OCI-LY3 (cell line): Measurements from ENCODE around the gene RPL21.

Source experiments
- EZH2phosphoT487 ChIP-seq: fragments of 200-600 bp; shearing (Covaris generic); IDR thresholded peaks from 2 replicates; pipeline ENCODE4 v1.6.1; 2018; ENCODE audit warnings: antibody characterized with exemption, mixed run types, low read depth
- TF ChIP-seq, protein P1 (sequence below): fragments of 200-600, 300-600 bp; sonication (generic); IDR thresholded peaks from 2 replicates; pipeline ENCODE4 v1.5.1; 2014; ENCODE audit warnings: antibody characterized with exemption, low read length, low read depth

DNA sequence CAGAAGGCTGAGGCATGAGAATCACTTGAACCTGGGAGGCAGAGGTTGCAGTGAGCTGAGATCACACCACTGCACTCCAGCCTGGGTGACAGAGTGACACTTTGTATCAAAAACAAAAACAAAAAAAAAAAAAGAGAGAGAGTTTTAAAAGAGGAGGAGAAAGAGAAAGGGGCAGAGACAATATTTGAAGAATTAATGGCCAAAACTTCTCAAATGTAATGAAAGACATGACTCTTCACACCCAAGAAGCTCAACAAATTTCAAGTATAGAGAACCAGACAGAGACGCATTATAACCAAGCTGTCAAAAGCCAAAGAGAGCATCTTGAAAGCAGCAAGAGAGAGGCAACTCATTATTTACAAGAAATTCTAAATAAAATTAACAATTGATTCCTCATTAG is 42.8 kb upstream of the RPL21 start:
- TF ChIP-seq, protein P1, sequence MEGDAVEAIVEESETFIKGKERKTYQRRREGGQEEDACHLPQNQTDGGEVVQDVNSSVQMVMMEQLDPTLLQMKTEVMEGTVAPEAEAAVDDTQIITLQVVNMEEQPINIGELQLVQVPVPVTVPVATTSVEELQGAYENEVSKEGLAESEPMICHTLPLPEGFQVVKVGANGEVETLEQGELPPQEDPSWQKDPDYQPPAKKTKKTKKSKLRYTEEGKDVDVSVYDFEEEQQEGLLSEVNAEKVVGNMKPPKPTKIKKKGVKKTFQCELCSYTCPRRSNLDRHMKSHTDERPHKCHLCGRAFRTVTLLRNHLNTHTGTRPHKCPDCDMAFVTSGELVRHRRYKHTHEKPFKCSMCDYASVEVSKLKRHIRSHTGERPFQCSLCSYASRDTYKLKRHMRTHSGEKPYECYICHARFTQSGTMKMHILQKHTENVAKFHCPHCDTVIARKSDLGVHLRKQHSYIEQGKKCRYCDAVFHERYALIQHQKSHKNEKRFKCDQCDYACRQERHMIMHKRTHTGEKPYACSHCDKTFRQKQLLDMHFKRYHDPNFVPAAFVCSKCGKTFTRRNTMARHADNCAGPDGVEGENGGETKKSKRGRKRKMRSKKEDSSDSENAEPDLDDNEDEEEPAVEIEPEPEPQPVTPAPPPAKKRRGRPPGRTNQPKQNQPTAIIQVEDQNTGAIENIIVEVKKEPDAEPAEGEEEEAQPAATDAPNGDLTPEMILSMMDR = no peak
- TF ChIP-seq EZH2phosphoT487 = no peak
